Measurements from ENCODE around the gene RGPD8. TPM values are rescaled to one million over a fixed set of nuclear protein-coding genes. Genes with fewer than 3 reads are reported as not detected.
A peak's percentile ranks its signal among the peaks of the same experiment; 100 is the strongest.
"Not testable (repeated sequence)": the region's sequence is repeated elsewhere in the genome, so short reads cannot be mapped to it uniquely, and the experiment has no call there.

RGPD8 gene
- 10 to 100 TPM in 1 of 2 donors, 1 to 10 TPM in 1; 7.2 to 20.6 TPM for total RNA-seq
- polyA plus RNA-seq, result 1 to 10 TPM; 1.5 to 1.7 TPM

DNA sequence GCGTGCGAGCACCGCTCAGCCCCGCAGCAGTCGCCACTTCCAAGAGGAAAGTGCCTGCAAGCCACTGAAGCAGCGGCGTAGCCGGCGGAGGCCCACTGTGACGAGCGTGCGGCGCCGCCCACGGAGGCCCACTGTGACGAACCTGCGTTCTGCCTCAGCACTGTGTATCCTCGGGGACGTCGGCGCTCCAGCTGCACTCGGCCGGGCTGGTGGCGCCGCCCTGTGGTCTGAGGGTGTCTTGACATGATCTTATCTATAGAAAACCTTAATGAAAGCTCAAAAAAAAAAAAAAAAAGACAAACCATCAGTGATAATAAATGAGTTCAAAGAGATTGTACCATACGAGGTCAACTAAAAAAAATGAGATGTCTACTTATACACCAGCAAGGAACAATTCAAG lies at the start of gene RGPD8:
TSS of gene RGPD8 (minus strand) at position 166 of the 400 bp plus-strand sequence. CDS start 192 bp downstream, outside the sequence.
- WGBS, result 0% methylated on average over 13 of the region's 26 CpGs
- DNase-seq (ENCODE audit: low spot score), result peak; percentile 87
- H3K9me3 ChIP-seq (ENCODE audit: control insufficient read depth in 4 of 4, low read length in 3 of 4); H3K36me3 ChIP-seq (ENCODE audit: control insufficient read depth in 4 of 4, insufficient read depth in 3 of 4, low read depth in 1 of 4, low read length in 3 of 4); H3K4me1 ChIP-seq (ENCODE audit: control insufficient read depth in 4 of 4, insufficient read depth in 4 of 4, low read length in 3 of 4); H3K27me3 ChIP-seq (ENCODE audit: control insufficient read depth in 4 of 4, insufficient read depth in 4 of 4, low read length in 3 of 4); H3K9ac ChIP-seq (ENCODE audit: low read depth in 1 of 2, low read length in 2 of 2): not testable (repeated sequence)
- TF ChIP-seq, protein P1, sequence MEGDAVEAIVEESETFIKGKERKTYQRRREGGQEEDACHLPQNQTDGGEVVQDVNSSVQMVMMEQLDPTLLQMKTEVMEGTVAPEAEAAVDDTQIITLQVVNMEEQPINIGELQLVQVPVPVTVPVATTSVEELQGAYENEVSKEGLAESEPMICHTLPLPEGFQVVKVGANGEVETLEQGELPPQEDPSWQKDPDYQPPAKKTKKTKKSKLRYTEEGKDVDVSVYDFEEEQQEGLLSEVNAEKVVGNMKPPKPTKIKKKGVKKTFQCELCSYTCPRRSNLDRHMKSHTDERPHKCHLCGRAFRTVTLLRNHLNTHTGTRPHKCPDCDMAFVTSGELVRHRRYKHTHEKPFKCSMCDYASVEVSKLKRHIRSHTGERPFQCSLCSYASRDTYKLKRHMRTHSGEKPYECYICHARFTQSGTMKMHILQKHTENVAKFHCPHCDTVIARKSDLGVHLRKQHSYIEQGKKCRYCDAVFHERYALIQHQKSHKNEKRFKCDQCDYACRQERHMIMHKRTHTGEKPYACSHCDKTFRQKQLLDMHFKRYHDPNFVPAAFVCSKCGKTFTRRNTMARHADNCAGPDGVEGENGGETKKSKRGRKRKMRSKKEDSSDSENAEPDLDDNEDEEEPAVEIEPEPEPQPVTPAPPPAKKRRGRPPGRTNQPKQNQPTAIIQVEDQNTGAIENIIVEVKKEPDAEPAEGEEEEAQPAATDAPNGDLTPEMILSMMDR (IDR thresholded peaks at IDR 0.05; ENCODE audit: low read depth, low read length, missing input control), result peak; percentile 54
- TF ChIP-seq RAD21 (IDR thresholded peaks at IDR 0.05) (peak; percentile 76 to 80), RXRA (IDR thresholded peaks at IDR 0.05) (peak in 1 of 2 donors; percentile 25)
- H3K4me3 ChIP-seq (ENCODE audit: low read depth in 1 of 3, low read length in 3 of 3), result peak within 1 kb of the TSS in 2 of 3 donors; percentile 30 to 53
- H3K27ac ChIP-seq (ENCODE audit: low read depth in 1 of 2, low read length in 2 of 2), result peak within 1 kb of the TSS; percentile 65 to 72

DNA sequence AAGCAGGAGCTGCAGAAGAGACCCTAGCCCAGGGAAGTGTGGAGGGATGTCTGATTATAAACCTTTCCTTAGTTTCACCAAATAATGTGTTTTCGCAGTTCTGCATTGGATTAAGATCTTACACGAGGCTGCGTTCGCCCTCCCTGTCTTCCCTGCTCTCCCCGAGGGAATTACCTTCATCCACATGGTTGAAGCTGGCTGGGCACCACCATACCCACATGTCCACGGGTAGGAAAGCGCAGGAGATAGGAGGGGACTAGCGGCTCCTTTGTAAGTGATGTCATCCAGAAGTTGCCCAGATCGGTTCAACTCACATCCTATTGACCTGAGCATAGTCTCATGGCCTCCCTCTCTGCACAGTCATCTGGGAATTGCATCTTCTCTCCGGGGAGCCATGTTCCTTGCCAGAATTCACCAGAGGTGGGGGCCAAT lies 49.6 kb upstream of the RGPD8 start:
- TF ChIP-seq EGR1 (IDR thresholded peaks at IDR 0.05; ENCODE audit: low read depth in 2 of 2) (no peak), TAF1 (conservative IDR thresholded peaks at IDR 0.05) (no peak), HNF4G (IDR thresholded peaks at IDR 0.05) (no peak), RAD21 (IDR thresholded peaks at IDR 0.05) (no peak), NR2F2 (IDR thresholded peaks at IDR 0.05) (no peak), SP1 (IDR thresholded peaks at IDR 0.05) (no peak)
- 8% methylated on average over 10 of the region's 10 CpGs for WGBS
- peaks cover 2 to 24% (median 16%) of the 10 kb centered on the region in 4 donors for H3K4me1 ChIP-seq (ENCODE audit: control insufficient read depth in 4 of 4, insufficient read depth in 4 of 4, low read length in 3 of 4)
- H3K4me3 ChIP-seq (ENCODE audit: low read depth in 1 of 3, low read length in 3 of 3), result peak overlapping the region; percentile 81 to 93 (median 92)
- H3K9me3 ChIP-seq (ENCODE audit: control insufficient read depth in 4 of 4, low read length in 3 of 4), result no peaks in the 10 kb centered on the region
- no peak overlapping the region for H3K27ac ChIP-seq (ENCODE audit: low read depth in 1 of 2, low read length in 2 of 2)
- DNase-seq (ENCODE audit: low spot score), result peak; percentile 35
- H3K36me3 ChIP-seq (ENCODE audit: control insufficient read depth in 4 of 4, insufficient read depth in 3 of 4, low read depth in 1 of 4, low read length in 3 of 4), result no peaks in the 10 kb centered on the region
- peak overlapping the region; percentile 37 to 86 for H3K9ac ChIP-seq (ENCODE audit: low read depth in 1 of 2, low read length in 2 of 2)
- H3K27me3 ChIP-seq (ENCODE audit: control insufficient read depth in 4 of 4, insufficient read depth in 4 of 4, low read length in 3 of 4), result no peaks in the 10 kb centered on the region

DNA sequence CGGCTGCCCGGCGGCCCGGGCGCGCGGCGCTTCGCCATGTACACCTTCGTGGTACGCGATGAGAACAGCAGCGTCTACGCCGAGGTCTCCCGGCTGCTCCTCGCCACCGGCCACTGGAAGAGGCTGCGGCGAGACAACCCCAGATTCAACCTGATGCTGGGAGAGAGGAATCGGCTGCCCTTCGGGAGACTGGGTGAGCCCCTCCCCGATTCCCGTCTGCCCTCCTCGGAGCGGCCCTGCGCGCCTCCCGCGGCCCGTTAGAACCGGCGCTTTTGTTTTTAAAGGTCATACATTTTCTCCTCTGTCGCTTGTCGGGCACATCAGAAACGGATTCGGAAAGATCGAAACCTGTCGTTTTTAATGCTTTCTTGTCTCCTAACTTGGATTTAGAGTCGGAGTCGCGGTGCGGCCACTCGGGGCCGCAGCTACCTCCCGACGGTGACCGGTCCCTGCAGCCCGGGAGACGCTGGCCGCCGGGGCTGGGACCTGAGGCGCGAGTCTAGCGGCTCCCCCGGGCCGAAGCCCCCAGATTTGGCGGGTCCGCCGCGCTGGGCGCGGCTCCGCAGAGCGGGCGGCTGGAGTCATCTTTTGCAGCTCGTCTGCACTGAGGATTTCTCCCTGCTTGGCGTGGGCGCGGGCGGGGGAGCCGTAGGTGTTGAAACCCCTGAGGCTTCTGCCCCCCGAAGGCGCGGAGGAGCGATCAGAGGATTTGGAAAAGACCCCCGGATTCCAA lies 49.0 kb upstream of the RGPD8 start:
- Histone ChIP-seq H3K9me3 (ENCODE audit: control insufficient read depth in 4 of 4, low read length in 3 of 4) (no peaks in the 10 kb centered on the region), H3K4me3 (ENCODE audit: low read depth in 1 of 3, low read length in 3 of 3) (peak overlapping the region; percentile 81 to 93 (median 92)), H3K9ac (ENCODE audit: low read depth in 1 of 2, low read length in 2 of 2) (peak overlapping the region; percentile 82 to 86), H3K4me1 (ENCODE audit: control insufficient read depth in 4 of 4, insufficient read depth in 4 of 4, low read length in 3 of 4) (peaks cover 2 to 24% (median 16%) of the 10 kb centered on the region in 4 donors), H3K27ac (ENCODE audit: low read depth in 1 of 2, low read length in 2 of 2) (peak overlapping the region; percentile 49 to 80), H3K27me3 (ENCODE audit: control insufficient read depth in 4 of 4, insufficient read depth in 4 of 4, low read length in 3 of 4) (no peaks in the 10 kb centered on the region), H3K36me3 (ENCODE audit: control insufficient read depth in 4 of 4, insufficient read depth in 3 of 4, low read depth in 1 of 4, low read length in 3 of 4) (no peaks in the 10 kb centered on the region)
- WGBS, result under 1% methylated on average over 77 of the region's 77 CpGs
- peak; percentile 56 for DNase-seq (ENCODE audit: low spot score)
- no peak for TF ChIP-seq EGR1 (IDR thresholded peaks at IDR 0.05; ENCODE audit: low read depth in 2 of 2)
- TF ChIP-seq HNF4A (conservative IDR thresholded peaks at IDR 0.05), result no peak
- no peak for TF ChIP-seq RAD21 (IDR thresholded peaks at IDR 0.05)
- TF ChIP-seq TAF1 (conservative IDR thresholded peaks at IDR 0.05), result no peak
- TF ChIP-seq, protein P1 (IDR thresholded peaks at IDR 0.05; ENCODE audit: low read depth, low read length, missing input control), result no peak
- TF ChIP-seq, protein P2, sequence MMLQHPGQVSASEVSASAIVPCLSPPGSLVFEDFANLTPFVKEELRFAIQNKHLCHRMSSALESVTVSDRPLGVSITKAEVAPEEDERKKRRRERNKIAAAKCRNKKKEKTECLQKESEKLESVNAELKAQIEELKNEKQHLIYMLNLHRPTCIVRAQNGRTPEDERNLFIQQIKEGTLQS (IDR thresholded peaks at IDR 0.05), result no peak
- no peak for TF ChIP-seq JUND (IDR thresholded peaks at IDR 0.05)
- no peak for TF ChIP-seq FOXA1 (IDR thresholded peaks at IDR 0.05)
- TF ChIP-seq, protein P3, sequence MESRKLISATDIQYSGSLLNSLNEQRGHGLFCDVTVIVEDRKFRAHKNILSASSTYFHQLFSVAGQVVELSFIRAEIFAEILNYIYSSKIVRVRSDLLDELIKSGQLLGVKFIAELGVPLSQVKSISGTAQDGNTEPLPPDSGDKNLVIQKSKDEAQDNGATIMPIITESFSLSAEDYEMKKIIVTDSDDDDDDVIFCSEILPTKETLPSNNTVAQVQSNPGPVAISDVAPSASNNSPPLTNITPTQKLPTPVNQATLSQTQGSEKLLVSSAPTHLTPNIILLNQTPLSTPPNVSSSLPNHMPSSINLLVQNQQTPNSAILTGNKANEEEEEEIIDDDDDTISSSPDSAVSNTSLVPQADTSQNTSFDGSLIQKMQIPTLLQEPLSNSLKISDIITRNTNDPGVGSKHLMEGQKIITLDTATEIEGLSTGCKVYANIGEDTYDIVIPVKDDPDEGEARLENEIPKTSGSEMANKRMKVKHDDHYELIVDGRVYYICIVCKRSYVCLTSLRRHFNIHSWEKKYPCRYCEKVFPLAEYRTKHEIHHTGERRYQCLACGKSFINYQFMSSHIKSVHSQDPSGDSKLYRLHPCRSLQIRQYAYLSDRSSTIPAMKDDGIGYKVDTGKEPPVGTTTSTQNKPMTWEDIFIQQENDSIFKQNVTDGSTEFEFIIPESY (IDR thresholded peaks at IDR 0.05), result no peak
- TF ChIP-seq HNF4G (IDR thresholded peaks at IDR 0.05), result no peak
- no peak for TF ChIP-seq NR2F2 (IDR thresholded peaks at IDR 0.05)
- TF ChIP-seq FOXA2 (IDR thresholded peaks at IDR 0.05), result no peak
- TF ChIP-seq GABPA (IDR thresholded peaks at IDR 0.05 in 1 of 2, conservative IDR thresholded peaks at IDR 0.05 in 1 of 2), result no peak
- TF ChIP-seq RXRA (IDR thresholded peaks at IDR 0.05), result no peak
- TF ChIP-seq, protein P4, sequence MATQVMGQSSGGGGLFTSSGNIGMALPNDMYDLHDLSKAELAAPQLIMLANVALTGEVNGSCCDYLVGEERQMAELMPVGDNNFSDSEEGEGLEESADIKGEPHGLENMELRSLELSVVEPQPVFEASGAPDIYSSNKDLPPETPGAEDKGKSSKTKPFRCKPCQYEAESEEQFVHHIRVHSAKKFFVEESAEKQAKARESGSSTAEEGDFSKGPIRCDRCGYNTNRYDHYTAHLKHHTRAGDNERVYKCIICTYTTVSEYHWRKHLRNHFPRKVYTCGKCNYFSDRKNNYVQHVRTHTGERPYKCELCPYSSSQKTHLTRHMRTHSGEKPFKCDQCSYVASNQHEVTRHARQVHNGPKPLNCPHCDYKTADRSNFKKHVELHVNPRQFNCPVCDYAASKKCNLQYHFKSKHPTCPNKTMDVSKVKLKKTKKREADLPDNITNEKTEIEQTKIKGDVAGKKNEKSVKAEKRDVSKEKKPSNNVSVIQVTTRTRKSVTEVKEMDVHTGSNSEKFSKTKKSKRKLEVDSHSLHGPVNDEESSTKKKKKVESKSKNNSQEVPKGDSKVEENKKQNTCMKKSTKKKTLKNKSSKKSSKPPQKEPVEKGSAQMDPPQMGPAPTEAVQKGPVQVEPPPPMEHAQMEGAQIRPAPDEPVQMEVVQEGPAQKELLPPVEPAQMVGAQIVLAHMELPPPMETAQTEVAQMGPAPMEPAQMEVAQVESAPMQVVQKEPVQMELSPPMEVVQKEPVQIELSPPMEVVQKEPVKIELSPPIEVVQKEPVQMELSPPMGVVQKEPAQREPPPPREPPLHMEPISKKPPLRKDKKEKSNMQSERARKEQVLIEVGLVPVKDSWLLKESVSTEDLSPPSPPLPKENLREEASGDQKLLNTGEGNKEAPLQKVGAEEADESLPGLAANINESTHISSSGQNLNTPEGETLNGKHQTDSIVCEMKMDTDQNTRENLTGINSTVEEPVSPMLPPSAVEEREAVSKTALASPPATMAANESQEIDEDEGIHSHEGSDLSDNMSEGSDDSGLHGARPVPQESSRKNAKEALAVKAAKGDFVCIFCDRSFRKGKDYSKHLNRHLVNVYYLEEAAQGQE (IDR thresholded peaks at IDR 0.05), result no peak
- TF ChIP-seq SP1 (IDR thresholded peaks at IDR 0.05), result no peak

Data from liver (tissue), 9 donors.